Activated CD8-positive, alpha-beta memory T cell treated with anti-CD3 and anti-CD28 coated beads, Interleukin-2, amount 50 U/mL, for 4 hours (primary cell): ENCODE measurements around the gene PRAMEF17.
A peak's percentile ranks its signal among the peaks of the same experiment; 100 is the strongest.
"Not testable (repeated sequence)": the region's sequence is repeated elsewhere in the genome, so short reads cannot be mapped to it uniquely, and the experiment has no call there.

Experiments used
- DNase-seq: peaks from one replicate; pipeline ENCODE4 v3.0.0-alpha.2; 2020

The PRAMEF17 gene, protein sequence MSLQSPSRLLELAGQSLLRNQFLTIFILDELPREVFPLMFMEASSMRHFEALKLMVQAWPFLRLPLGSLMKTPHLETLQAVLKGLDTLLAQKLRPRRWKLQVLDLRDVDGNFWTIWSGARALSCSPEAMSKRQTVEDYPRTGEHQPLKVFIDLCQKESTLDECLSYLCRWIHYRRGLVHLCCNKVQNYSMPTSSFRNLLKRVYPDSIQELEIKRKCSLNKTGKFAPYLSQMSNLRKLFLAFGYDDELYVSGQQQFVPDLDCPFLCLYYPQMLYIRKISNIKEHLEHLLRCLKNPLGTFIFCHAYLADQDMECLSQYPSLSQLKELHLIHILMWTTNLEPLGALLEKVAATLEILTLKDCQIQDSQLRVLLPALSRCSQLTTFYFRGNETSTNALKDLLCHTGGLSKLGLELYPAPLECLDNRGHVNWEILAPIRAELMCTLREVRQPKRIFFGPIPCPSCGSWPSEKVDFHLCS

DNA sequence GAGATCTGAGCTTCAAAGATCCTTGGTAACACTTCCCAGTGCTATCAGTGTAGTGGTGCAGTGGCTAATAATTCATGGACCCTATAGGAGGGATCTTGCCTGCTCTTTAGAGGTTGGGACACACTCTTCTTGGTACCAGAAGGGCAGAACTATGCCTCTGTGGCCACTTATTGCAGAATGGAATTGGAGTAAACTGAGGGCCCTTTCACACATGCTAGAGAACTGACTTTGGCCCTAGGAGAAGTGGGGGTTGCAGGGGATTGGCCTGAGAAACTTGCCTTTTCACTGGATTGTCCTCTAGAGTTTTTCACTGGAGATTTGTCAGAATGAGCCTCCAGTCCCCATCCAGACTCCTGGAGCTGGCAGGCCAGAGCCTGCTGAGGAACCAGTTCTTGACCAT lies at the start of gene PRAMEF17:
PRAMEF17 (plus strand) TSS at position 301 of the 400 bp plus-strand sequence; CDS start at position 327, 26 bp downstream.
- not testable (repeated sequence) for DNase-seq

DNA sequence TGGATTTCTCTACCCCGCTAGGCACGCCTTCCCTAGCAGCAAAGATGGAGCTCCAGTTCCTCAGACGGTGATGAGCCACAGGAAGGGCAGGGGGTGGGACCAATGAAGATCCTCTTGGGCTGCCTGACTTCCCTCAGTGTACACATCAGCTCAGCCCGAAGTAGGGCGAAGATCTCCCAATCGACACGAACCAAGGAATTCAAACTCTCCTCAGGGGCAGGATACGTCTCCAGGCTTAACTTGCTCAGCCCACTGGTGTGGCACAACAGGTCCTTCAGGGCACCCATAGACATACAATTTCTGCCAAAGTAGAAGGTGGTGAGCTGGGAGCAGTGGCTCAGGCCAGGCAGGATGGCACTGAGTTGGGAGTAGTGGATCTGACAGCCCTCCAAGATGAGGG lies 46.9 kb upstream of the PRAMEF17 start:
- not testable (repeated sequence) for DNase-seq

DNA sequence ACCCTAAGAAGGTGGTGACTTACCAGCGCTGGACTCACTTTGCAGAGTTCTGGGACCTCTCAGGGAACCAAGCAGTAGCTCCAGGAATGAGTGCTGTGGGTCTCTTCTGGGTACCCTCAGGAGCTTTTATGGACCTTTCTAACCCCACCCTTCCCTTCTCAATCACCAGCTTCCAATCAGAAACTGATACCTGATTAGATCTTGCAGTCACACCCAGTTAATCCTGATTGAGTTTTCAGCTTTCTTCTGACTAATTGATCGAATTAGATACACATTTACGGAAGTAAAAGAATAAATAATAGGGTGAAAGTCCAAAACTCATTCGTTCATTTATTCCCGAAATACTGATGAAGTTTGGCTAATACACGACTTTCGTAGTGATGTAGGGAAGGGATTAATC lies 42.4 kb upstream of the PRAMEF17 start, which contains the start of gene PRAMEF14:
PRAMEF14 (minus strand) TSS at position 101 of the 400 bp plus-strand sequence. CDS start 1,820 bp downstream, outside the sequence.
- not testable (repeated sequence) for DNase-seq

DNA sequence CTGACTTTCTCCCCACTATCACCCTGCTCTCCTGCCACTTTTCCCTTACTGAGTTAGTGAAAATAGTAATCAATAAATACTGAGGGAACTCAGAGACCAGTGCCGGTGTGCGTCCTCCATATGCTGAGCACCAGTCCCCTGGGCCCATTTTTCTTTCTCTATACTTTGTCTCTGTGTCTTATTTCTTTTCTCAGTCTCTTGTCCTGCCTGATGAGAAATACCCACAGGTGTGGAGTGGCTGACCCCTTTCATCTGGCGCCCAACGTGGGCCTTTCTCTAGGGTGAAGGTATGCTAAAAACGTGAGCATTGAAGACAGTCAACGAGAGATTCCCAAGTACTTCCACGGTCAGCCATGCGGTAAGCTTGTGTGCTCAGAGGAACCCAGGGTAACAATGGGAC lies 36.0 kb upstream of the PRAMEF17 start:
- DNase-seq: not testable (repeated sequence)

GRCh38 chr1:13354475-13354874 lies 35.0 kb upstream of the PRAMEF17 start:
- not testable (repeated sequence) for DNase-seq

DNA sequence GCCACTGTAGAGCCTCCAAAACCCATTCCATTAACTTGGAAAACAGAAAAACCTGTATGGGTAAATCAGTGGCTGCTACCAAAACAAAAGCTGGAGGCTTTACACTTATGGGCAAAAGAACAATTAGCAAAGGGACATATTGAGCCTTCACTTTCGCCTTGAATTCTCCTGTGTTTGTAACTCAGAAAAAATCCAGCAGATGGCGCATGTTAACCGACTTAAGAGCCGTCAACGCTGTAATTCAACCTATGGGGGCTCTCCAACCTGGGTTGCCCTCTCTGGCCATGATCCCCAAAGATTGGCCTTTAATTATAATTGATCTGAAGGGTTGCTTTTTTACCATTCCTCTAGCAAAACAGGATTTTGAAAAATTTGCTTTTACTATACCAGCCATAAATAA lies 32.7 kb upstream of the PRAMEF17 start:
- DNase-seq: peak; percentile 18

- not testable (repeated sequence) for DNase-seq
Observed at GRCh38 chr1:13362364-13362763, 27.1 kb upstream of the PRAMEF17 start.

- not testable (repeated sequence) for DNase-seq
Observed at GRCh38 chr1:13364928-13365327, 24.5 kb upstream of the PRAMEF17 start.

- DNase-seq: not testable (repeated sequence)
Observed at GRCh38 chr1:13366536-13366935, 22.9 kb upstream of the PRAMEF17 start.

- DNase-seq: not testable (repeated sequence)
Observed at GRCh38 chr1:13368544-13368943, 20.9 kb upstream of the PRAMEF17 start.

- not testable (repeated sequence) for DNase-seq
Observed at GRCh38 chr1:13378983-13379382, 10.4 kb upstream of the PRAMEF17 start.

DNA sequence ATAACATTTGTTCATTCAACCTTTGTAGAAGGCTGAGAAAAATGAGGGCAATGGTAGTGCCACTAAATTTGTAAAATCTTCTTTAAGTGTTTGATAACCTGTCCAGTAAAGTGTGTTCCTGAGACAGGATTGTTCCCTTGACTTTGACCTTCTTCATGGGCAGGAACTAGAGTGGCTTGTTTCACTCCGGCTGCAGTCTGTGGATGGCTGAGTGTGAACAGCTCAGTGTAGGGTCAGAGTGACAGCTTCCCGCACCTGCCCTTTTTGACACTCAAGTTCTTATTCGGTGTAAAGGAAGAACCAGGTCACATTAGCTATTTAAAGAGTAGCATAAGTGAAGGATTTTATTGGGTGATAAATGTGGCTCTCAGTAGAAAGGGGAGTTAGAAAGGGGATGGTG lies 9.1 kb upstream of the PRAMEF17 start:
- not testable (repeated sequence) for DNase-seq

DNA sequence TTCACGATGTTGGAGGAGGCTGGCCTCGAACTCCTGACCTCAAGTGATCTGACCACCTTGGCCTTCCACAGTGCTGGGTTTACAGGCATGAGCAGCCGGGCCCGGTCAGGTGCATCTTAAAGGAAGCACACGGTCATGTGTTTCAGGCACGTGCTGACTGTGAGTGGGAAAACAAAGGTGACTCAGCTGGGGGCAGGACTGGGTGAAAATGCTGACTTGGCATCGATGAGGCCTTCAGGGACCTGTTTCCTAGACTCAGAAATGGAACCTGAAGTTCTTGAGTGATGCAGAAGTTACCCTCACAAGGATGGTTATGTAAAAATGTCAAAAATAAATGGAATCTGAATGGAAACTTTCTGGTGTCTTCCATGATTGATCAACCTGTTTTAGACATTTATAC lies 3.6 kb downstream of the PRAMEF17 start:
- DNase-seq: not testable (repeated sequence)

GRCh38 chr1:13394761-13395160 lies 5.3 kb downstream of the PRAMEF17 start:
- not testable (repeated sequence) for DNase-seq

GRCh38 chr1:13395311-13395710 lies 5.9 kb downstream of the PRAMEF17 start:
- DNase-seq: not testable (repeated sequence)

- no peak for DNase-seq
Observed at GRCh38 chr1:13407811-13408210, 18.4 kb downstream of the PRAMEF17 start.

- DNase-seq: not testable (repeated sequence)
Observed at GRCh38 chr1:13410150-13410549, 20.7 kb downstream of the PRAMEF17 start, which contains the start of gene PRAMEF20. Gene PRAMEF20 (plus strand): TSS chr1:13410450. CDS start chr1:13416355, 5,905 bp downstream.

GRCh38 chr1:13430495-13430894 lies 41.1 kb downstream of the PRAMEF17 start:
- DNase-seq: no peak

- no peak for DNase-seq
Observed at GRCh38 chr1:13432251-13432650, 42.8 kb downstream of the PRAMEF17 start.

DNA sequence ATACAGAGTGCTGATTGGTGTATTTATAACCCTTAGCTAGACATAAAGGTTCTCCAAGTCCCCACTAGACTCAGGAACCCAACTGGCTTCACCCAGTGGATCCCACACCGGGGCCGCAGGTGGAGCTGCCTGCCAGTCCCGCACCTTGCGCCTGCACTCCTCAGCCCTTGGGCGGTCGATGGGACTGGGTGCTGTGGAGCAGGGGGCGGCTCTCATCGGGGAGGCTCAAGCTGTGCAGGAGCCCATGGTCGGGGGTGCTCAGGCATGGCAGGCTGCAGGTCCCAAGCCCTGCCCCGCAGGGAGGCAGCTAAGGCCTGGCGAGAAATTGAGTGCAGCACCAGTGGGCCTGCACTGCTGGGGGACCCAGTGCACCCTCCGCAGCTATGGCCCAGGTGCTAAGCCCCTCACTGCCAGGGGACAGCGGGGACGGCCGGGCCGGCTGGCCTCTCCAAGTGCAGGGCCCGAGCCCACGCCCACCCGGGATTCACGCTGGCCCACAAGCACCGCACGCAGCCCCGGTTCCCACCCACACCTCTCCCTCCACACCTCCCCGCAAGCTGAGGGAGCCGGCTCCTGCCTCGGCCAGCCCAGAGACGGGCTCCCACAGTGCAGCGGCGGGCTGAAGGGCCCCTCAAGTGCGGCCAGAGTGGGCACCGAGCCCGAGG lies 44.4 kb downstream of the PRAMEF17 start:
- DNase-seq: not testable (repeated sequence)

DNA sequence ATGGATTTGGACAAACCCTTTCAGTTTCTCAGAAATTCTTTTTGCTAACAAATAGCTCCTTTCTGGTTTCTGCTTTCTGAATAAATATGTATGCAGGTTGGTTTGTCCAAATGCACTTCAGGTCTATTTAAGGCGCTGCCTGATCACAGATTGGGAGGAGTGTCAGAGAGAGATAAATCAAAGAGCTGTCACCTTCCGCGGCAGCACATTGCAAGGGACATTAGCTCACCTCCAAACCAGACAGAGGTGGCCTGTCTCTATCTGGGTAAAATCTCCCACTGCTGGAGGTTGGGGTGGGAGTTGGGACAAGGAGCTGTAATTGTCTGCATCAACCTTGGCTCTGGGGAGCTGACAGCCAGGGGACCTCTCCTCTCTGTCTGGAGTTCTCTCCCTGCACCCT lies 46.0 kb downstream of the PRAMEF17 start:
- no peak for DNase-seq

DNA sequence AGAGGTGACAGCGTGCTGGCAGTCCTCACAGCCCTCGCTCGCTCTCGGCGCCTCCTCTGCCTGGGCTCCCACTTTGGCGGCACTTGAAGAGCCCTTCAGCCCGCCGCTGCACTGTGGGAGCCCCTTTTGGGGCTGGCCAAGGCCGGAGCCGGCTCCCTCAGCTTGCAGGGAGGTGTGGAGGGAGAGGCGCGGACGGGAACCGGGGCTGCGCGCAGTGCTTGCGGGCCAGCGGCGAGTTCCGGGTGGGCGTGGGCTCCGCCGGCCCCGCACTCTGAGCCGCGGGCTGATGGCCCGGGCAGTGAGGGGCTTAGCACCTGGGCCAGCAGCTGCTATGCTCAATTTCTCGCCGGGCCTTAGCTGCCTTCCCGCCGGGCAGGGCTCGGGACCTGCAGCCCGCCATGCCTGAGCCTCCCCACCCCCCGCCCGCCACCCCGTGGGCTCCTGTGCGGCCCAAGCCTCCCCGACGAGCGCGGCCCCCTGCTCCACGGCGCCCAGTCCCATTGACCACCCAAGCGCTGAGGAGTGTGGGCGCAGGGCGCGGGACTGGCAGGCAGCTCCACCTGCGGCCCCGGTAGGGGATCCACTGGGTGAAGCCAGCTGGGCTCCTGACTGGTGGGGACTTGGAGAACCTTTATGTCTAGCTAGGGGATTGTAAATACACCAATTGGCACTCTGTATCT lies 49.8 kb downstream of the PRAMEF17 start:
- DNase-seq: not testable (repeated sequence)
